Stimulated activated CD4-positive, alpha-beta T cell treated with anti-CD3 and anti-CD28 coated beads, TNF-alpha, amount 100 ng/mL, for 1 hour (primary cell): ENCODE measurements around the gene SSC4D.
"Not testable (repeated sequence)": the region's sequence is repeated elsewhere in the genome, so short reads cannot be mapped to it uniquely, and the experiment has no call there.

Experiments used
- DNase-seq, 3 donors: peaks; one replicate each; pipeline ENCODE4 v3.0.0-alpha.2; 2020; ENCODE audit warnings: low read depth in 3 of 3, low spot score in 1 of 3

Gene SSC4D

GRCh38 chr7:76387789-76388188 is 21.7 kb downstream of the SSC4D start:
- DNase-seq: not testable (repeated sequence)

DNA sequence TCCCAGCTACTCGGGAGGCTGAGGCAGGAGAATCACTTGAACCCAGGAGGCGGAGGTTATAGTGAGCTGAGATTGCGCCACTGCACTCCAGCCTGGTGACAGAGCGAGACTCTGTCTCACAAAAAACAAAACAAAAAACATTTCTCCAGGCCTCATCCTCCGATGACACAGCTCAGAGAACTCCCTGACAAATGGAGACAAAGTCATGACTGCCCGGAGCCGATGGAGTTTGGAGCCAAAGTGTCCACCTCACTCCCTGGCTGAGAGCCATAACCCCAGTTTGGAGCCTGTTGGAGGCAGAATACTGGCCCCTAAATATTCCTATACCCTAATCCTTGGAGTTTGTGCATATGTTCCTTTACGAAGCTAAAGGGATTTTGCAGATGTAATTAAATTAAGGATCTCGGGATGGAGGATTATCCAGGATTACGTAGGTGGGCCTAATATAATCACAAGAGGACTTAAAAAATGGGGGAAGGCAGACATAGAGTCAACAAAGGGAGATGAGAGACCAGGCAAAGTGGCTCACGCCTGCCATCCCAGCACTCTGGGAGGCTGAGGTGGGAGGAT is 22.7 kb downstream of the SSC4D start:
- no peak for DNase-seq

GRCh38 chr7:76383089-76383944 is 26.2 kb downstream of the SSC4D start:
- DNase-seq: no peak

DNA sequence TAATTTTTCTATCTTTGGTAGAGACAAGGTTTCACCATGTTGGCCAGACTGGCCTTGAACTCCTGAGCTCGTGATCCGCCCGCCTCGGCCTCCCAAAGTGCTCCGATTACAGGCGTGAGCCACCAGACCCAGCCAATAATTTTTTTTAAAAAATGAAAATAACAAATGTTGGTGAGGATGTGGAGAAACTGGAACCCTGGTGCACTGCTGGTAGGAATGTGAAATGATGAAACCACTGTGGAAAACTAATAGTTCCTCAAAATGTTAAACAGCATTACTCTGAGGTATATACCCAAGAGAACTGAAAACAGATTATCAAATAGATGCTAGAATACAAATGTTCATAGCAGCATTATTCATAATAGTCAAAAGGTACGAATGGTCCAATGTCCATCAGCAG is 27.7 kb downstream of the SSC4D start:
- DNase-seq: no peak

- no peak for DNase-seq
These were observed 28.9 kb downstream of the SSC4D start for GRCh38 chr7:76380623-76380966.

GRCh38 chr7:76377186-76377918 is 32.1 kb downstream of the SSC4D start:
- no peak for DNase-seq

GRCh38 chr7:76375251-76375650 is 34.2 kb downstream of the SSC4D start:
- DNase-seq: no peak

GRCh38 chr7:76372984-76373833 is 36.3 kb downstream of the SSC4D start:
- DNase-seq: no peak

GRCh38 chr7:76371396-76371795 is 38.1 kb downstream of the SSC4D start:
- DNase-seq: no peak

DNA sequence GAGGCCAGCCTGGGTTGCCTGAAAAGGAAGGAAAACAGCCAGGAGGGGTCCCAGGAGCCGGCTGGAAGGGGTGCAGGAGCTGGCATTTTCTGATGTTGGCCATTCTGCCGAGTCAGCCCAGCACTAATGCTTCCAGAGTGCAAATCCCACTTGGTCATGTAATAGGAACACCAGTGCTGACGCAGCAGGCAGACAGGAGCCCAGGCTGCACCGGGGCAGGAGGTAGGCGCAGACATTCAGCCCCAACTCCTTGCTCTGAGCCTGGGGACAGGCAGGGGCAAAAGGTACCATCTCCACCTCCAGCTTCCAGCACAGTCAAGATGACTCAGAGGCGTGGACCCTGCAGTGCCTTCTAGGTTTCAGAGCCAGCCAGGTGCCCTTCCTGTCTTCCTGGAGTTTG is 40.5 kb downstream of the SSC4D start:
- DNase-seq: no peak

DNA sequence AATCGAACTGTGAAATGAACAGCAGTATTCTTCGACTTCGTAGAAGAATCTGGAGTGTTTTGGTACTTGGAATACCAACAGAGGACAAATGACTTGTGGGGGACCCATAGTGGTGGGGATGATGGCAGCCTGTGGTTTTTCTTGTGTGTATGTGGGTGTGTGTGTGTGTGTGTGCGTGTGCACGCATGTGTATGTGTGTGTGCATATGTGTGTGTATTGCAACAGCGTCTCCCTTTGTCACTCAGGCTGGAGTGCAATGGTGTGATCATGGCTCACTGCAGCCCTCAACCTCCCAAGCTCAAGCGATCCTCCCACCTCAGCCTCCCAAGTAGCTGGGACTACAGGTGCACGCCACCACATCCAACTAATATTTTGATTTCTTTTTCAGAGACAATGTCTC is 41.3 kb downstream of the SSC4D start:
- no peak for DNase-seq

GRCh38 chr7:76364198-76364584 is 45.3 kb downstream of the SSC4D start:
- no peak for DNase-seq

DNA sequence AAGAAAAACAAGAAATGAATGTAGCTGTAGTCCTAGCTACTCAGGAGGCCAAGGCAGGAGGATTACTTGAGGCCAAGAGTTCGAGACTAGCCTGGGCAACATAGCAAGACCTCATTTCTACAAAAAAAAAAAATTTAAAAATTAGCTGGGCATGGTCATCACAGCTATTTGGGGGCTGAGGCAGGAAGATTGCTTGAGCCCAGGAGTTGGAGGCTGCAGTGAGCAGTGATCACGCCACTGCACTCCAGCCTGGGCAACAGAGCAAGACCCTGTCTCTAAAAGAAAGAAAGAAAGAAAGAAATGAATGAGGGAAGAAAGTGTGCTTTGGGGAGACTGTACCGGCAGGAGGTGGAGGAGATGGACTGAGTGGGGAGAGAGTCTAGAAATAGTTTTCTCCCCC is 45.7 kb downstream of the SSC4D start:
- DNase-seq: not testable (repeated sequence)

- DNase-seq: no peak
These were observed 49.4 kb downstream of the SSC4D start for GRCh38 chr7:76359978-76360638.

DNA sequence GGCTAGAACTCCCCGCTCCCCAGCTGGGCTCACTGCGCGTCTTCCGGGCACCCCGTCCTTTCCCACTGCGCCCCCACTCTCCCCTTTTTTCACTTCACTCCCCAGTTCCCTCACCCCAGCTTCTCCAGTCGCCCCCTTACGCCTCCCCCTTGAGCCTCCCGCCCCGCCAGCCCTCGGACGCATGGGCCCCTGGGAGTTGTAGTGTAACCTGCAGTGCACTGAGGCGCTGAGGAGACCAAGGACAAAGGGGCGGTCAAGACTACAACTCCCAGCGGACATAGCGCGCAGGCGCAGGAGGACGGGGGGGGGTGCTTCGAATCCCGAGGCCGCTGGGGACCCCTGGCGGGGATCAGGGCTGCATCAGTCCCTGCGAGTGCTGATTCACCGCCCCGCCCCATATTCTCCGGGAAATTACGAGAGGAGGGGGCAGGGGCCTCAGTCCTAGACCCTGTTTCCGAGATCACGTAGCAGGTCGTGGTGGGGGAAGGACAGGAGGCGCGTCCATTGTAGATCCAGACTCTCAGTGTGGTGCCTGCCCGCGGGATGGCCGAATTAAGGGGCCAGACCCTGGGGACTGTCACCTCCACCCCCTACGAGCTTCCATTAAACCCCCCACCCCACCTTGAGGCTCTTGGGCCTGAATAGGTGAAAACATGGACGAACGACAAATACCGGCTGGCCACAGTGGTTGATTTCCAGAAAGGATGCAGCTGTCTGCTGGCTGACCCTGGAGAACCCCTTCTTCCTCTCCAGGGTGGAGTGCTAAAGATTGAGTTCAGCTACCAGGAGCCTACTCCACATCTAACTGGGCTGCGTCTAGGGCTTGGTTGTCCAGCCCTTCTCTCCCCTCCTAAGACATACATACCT is 50.2 kb downstream of the SSC4D start:
- peak; percentile 83 to 91 (median 89) for DNase-seq

GRCh38 chr7:76358481-76359110 is 50.9 kb downstream of the SSC4D start, which contains the start of gene YWHAG:
Gene YWHAG (minus strand): TSS chr7:76358991. CDS start chr7:76358808, 183 bp downstream.
- DNase-seq: peak; percentile 77 to 88 (median 82)

GRCh38 chr7:76358011-76358480 is 51.5 kb downstream of the SSC4D start:
- DNase-seq: peak in 2 of 3 donors; percentile 12 to 52

DNA sequence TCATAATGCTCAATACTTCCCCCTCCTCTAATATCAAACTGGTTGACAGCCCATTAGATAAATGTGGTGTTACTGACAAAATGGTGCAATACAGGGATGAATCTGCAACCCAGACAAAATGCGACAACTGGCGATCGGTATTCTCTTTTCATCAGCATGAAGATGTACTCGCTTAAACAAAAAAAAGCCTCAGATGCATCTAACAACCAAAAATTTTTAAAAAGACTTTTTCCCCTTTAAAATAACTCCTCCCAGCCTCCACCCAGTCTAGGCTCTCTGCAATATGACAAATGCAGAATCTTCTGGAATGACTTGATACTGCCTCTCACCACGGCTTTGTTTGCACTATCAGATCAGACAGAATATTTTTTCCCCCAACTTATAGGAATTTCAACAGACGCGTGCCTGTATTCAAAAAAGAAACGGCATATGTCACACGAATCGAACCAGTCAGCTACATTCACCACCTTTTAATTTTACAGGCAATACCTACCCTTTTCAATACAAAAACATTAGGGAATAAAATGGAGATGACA is 52.0 kb downstream of the SSC4D start:
- no peak for DNase-seq

- DNase-seq: no peak
These were observed 52.7 kb downstream of the SSC4D start for GRCh38 chr7:76356823-76357222.
